HCT116 (cell line): ENCODE data around the gene GRK5.

Source experiments
- JUND ChIP-seq: IDR thresholded peaks from 2 replicates; pipeline ENCODE4 v1.6.1; 2012
- POLR2A ChIP-seq: IDR thresholded peaks from 2 replicates; pipeline ENCODE4 v1.7.0; 2011; ENCODE audit warnings: borderline replicate concordance; ENCODE audit not compliant: insufficient read depth, insufficient read length; ENCODE audit errors: extremely low read depth
- RAD21 ChIP-seq: IDR thresholded peaks from 2 replicates; pipeline ENCODE4 v1.6.1; 2012; ENCODE audit warnings: low read depth, mild to moderate bottlenecking
- SP1 ChIP-seq: IDR thresholded peaks from 2 replicates; pipeline ENCODE4 v1.6.1; 2012; ENCODE audit warnings: low read depth
- TCF7L2 ChIP-seq: IDR thresholded peaks from 2 replicates; pipeline ENCODE4 v1.7.0; 2011; ENCODE audit warnings: borderline replicate concordance, inconsistent platforms; ENCODE audit not compliant: insufficient read depth, insufficient read length; ENCODE audit errors: extremely low read depth
- TF ChIP-seq, protein P1 (sequence below), 3 experiments: fragments of 200-600 bp in 1 of 3; sonication (generic) in 1 of 3; IDR thresholded peaks in 2 of 3; conservative IDR thresholded peaks in 1 of 3; 2 replicates each; pipeline ENCODE4 v1.5.1; 2012 to 2017; ENCODE audit warnings: low read depth in 2 of 3, low read length in 2 of 3, antibody characterized with exemption in 1 of 3, borderline replicate concordance in 1 of 3, control low read depth in 1 of 3, mild to moderate bottlenecking in 1 of 3, mixed read lengths in 1 of 3, mixed run types in 1 of 3, moderate library complexity in 1 of 3; ENCODE audit not compliant: insufficient read depth in 1 of 3
- TF ChIP-seq, protein P2 (sequence below): IDR thresholded peaks from 2 replicates; pipeline ENCODE4 v1.6.1; 2012

DNA sequence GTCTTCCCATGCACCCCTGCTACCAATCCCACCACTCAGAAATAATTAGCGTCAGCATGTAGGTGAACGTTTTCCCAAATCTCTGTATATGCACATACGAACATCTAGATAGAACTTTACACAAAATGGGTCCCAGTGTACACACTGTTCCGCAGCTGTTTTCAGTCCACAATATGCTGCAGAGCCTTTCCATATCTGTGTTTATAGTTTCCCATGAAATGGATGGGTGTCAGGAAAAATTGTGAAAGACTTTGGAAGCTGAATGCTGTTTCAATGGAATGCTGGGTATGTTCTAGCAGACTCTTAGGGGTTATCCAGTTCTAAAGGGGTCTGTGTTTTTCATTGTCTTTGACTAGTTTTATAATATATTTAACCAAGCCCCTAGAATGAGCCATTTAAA lies 13.8 kb downstream of the GRK5 start:
- TF ChIP-seq, protein P1, sequence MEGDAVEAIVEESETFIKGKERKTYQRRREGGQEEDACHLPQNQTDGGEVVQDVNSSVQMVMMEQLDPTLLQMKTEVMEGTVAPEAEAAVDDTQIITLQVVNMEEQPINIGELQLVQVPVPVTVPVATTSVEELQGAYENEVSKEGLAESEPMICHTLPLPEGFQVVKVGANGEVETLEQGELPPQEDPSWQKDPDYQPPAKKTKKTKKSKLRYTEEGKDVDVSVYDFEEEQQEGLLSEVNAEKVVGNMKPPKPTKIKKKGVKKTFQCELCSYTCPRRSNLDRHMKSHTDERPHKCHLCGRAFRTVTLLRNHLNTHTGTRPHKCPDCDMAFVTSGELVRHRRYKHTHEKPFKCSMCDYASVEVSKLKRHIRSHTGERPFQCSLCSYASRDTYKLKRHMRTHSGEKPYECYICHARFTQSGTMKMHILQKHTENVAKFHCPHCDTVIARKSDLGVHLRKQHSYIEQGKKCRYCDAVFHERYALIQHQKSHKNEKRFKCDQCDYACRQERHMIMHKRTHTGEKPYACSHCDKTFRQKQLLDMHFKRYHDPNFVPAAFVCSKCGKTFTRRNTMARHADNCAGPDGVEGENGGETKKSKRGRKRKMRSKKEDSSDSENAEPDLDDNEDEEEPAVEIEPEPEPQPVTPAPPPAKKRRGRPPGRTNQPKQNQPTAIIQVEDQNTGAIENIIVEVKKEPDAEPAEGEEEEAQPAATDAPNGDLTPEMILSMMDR (IDR thresholded peaks at IDR 0.05 in 2 of 3, conservative IDR thresholded peaks at IDR 0.05 in 1 of 3; ENCODE audit: borderline replicate concordance in 1 of 3, insufficient read depth in 1 of 3, low read depth in 2 of 3, low read length in 2 of 3), result no peak
- TF ChIP-seq JUND (no peak), TCF7L2 (no peak), POLR2A (no peak), RAD21 (no peak), SP1 (no peak)
- TF ChIP-seq, protein P2, sequence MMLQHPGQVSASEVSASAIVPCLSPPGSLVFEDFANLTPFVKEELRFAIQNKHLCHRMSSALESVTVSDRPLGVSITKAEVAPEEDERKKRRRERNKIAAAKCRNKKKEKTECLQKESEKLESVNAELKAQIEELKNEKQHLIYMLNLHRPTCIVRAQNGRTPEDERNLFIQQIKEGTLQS, result no peak
